GM12878 (cell line): ENCODE results near the gene ADPRHL1. TPM values are rescaled to one million over a fixed set of nuclear protein-coding genes. Genes with fewer than 3 reads are reported as not detected.

Experiments
- ATAC-seq: fragments of 200-7000 bp; cut with Tn5 transposase; 3 replicates; pipeline ENCODE4 v1.9.1; 2020; ENCODE audit warnings: mild to moderate bottlenecking, moderate library complexity
- BruUV-seq: library from RNA; stranded (reverse); fragments of 400-500 nt; replicated peaks from 2 replicates; lab custom pipeline; 2021; lab: Mats Ljungman, UMichigan
- CTCF ChIA-PET: fragments of 300-600 bp; sonication (Branson Sonifier 250); formaldehyde crosslinking; extraction: SDS; loops from one replicate; lab custom pipeline; 2021; ENCODE audit warnings: inconsistent platforms; lab: Yijun Ruan, JAX
- POLR2A ChIA-PET: fragments of 350-600 bp; formaldehyde crosslinking; extraction: SDS; loops from one replicate; lab custom pipeline; 2021; ENCODE audit warnings: inconsistent platforms; lab: Charles Lee
- RAD21 ChIA-PET: fragments of 300-600 bp; sonication (Branson Sonifier 250); formaldehyde crosslinking; loops from one replicate; lab custom pipeline; 2023; ENCODE audit warnings: antibody characterized with exemption; ENCODE audit not compliant: unreplicated experiment; lab: Charles Lee
- SMC1A ChIA-PET: fragments of 300-600 bp; sonication (Branson Sonifier 250); formaldehyde crosslinking; loops from one replicate; lab custom pipeline; 2023; ENCODE audit not compliant: unreplicated experiment, uncharacterized antibody; lab: Charles Lee
- DNase-seq: peaks from one replicate; pipeline ENCODE4 v3.0.0-alpha.2; 2011; ENCODE audit warnings: low read depth, low spot score
- FAIRE-seq: peaks from 3 replicates; lab custom pipeline; 2011; peaks lifted over from hg19 to GRCh38; lab: Jason Lieb, UNC
- H2AFZ ChIP-seq: 2 replicates; pipeline ENCODE4 v1.6.0; 2011; ENCODE audit warnings: low read depth, low read length, control low read depth; ENCODE audit not compliant: control insufficient read depth
- H3K27ac ChIP-seq: 2 replicates; pipeline ENCODE4 v1.5.1; 2011; ENCODE audit warnings: control low read depth; ENCODE audit not compliant: control insufficient read depth, insufficient read depth
- H3K27me3 ChIP-seq, 2 experiments: replicated peaks in 1 of 2; 2 replicates each; pipeline versions ENCODE4 v1.6.0 to v1.6.1; 2011; ENCODE audit warnings: low read length in 1 of 2; ENCODE audit not compliant: control insufficient read depth in 2 of 2, insufficient read depth in 2 of 2
- H3K36me3 ChIP-seq, 2 experiments: 2 replicates each; pipeline ENCODE4 v1.5.1; 2011; ENCODE audit warnings: low read length in 1 of 2; ENCODE audit not compliant: control insufficient read depth in 2 of 2, insufficient read depth in 2 of 2
- H3K4me1 ChIP-seq: 2 replicates; pipeline ENCODE4 v1.6.1; 2011; ENCODE audit warnings: mild to moderate bottlenecking, low read length, moderate library complexity, mixed read lengths; ENCODE audit not compliant: control insufficient read depth, insufficient read depth
- H3K4me2 ChIP-seq: 2 replicates; pipeline ENCODE4 v1.6.0; 2011; ENCODE audit warnings: control low read depth; ENCODE audit not compliant: control insufficient read depth, insufficient read depth
- H3K4me3 ChIP-seq: fragments of 200-600 bp; sonication (generic); 2 replicates; pipeline ENCODE4 v1.5.1; 2016
- H3K79me2 ChIP-seq: 2 replicates; pipeline ENCODE4 v1.6.0; 2011; ENCODE audit warnings: low read length; ENCODE audit not compliant: control insufficient read depth, insufficient read depth
- H3K9ac ChIP-seq: 2 replicates; pipeline ENCODE4 v1.8.0; 2011; ENCODE audit warnings: low read length, control low read depth, mixed read lengths; ENCODE audit not compliant: control insufficient read depth, insufficient read depth
- H3K9me3 ChIP-seq: replicated peaks from 3 replicates; pipeline ENCODE4 v1.5.1; 2011; ENCODE audit warnings: mild to moderate bottlenecking, low read length; ENCODE audit not compliant: control insufficient read depth, insufficient read depth
- H4K20me1 ChIP-seq: 2 replicates; pipeline ENCODE4 v1.6.0; 2011; ENCODE audit not compliant: control insufficient read depth, insufficient read depth
- BMI1 ChIP-seq: fragments of 450-650 bp; IDR thresholded peaks from 2 replicates; pipeline ENCODE4 v1.6.1; 2016; ENCODE audit warnings: mild to moderate bottlenecking, moderate library complexity, borderline replicate concordance
- CEBPZ ChIP-seq: fragments of 150-350 bp; IDR thresholded peaks from 2 replicates; pipeline ENCODE4 v1.6.1; 2016; ENCODE audit warnings: low read depth, low read length
- E4F1 ChIP-seq: fragments of 450-650 bp; IDR thresholded peaks from 2 replicates; pipeline ENCODE4 v1.6.1; 2018; ENCODE audit warnings: borderline replicate concordance, mild to moderate bottlenecking; ENCODE audit not compliant: partially characterized antibody
- KLF5 ChIP-seq: fragments of 450-650 bp; IDR thresholded peaks from 2 replicates; pipeline ENCODE4 v1.6.1; 2014; ENCODE audit warnings: mild to moderate bottlenecking; ENCODE audit not compliant: partially characterized antibody
- NKRF ChIP-seq: fragments of 450-650 bp; conservative IDR thresholded peaks from 2 replicates; pipeline ENCODE4 v1.6.1; 2017; ENCODE audit warnings: mild to moderate bottlenecking, moderate library complexity
- PBX3 ChIP-seq: IDR thresholded peaks from 2 replicates; pipeline ENCODE4 v1.6.1; 2011; ENCODE audit warnings: mild to moderate bottlenecking, low read depth, low read length, moderate library complexity; ENCODE audit not compliant: insufficient replicate concordance
- RUNX3 ChIP-seq: IDR thresholded peaks from 2 replicates; pipeline ENCODE4 v1.6.1; 2012; ENCODE audit warnings: low read length, inconsistent platforms
- SIN3A ChIP-seq: IDR thresholded peaks from 2 replicates; pipeline ENCODE4 v1.6.1; 2012; ENCODE audit warnings: low read depth, low read length, improper control_type of control experiment
- TCF7 ChIP-seq: IDR thresholded peaks from 2 replicates; pipeline ENCODE4 v1.6.1; 2014; ENCODE audit warnings: antibody characterized with exemption, borderline replicate concordance
- WGBS: methylation state at CpG from one replicate; pipeline ENCODE4 v1.1.6; 2016; ENCODE audit warnings: low lambda C conversion rate; ENCODE audit not compliant: insufficient replicate concordance, insufficient coverage; ENCODE audit errors: missing lambda C conversion rate; 5-methylcytosine and 5-hydroxymethylcytosine counted together
- in situ Hi-C: fragments of 300-500 bp; cut with MboI; formaldehyde crosslinking; loops from 9 replicates; pipeline ENCODE4 v1.14.3; 2018; ENCODE audit warnings: mixed read lengths
- intact Hi-C: fragments of 100-400 bp; cut with micrococcal nuclease; formaldehyde crosslinking; loops from one replicate; pipeline ENCODE4 v1.14.2; 2022; ENCODE audit not compliant: unreplicated experiment
- polyA plus RNA-seq, 11 experiments: library from polyadenylated mRNA; depleted of rRNA in 4 of 11; unstranded in 6 of 11; stranded (reverse) in 5 of 11; fragments of >200 nt; fragmentation: Nextera tagmentation in 4 of 11; fragmentation: Illumina TruSeq in 1 of 11; extraction: Ambion mirVana in 4 of 11; extraction: Trizol in 1 of 11; gene quantifications; 1 replicate in 1 of 11; 2 replicates in 10 of 11; pipeline versions ENCODE4 v1.2.1 to v1.2.3, GENCODE V29; 2011 to 2016; ENCODE audit warnings: inconsistent platforms in 2 of 11, missing spikeins in 2 of 11, low read depth in 1 of 11
- total RNA-seq, 4 experiments: library from RNA; depleted of rRNA in 3 of 4; stranded (reverse); fragments of >200 nt in 3 of 4; fragmentation: Illumina TruSeq in 1 of 4; extraction: Trizol in 1 of 4; gene quantifications; 2 replicates each; pipeline versions ENCODE4 v1.2.1 to v1.2.3, GENCODE V29; 2013 to 2021

ADPRHL1 gene
- total and polyA plus RNA-seq, 10 of the 15 experiments (the other 5 are each of a cell fraction or from before 2014, with no cell fraction given): 0.05 to 1.9 (median 1.0) TPM

- TF ChIP-seq PBX3 (no peak), RUNX3 (no peak), BMI1 (no peak)
Observed at GRCh38 chr13:113367020-113367560, 86.2 kb downstream of the ADPRHL1 start (continued).

- H3K36me3 ChIP-seq: no peaks in the 10 kb centered on the region
- H3K4me1 ChIP-seq: no peaks in the 10 kb centered on the region
- no peaks in the 10 kb centered on the region for H3K79me2 ChIP-seq
- 64% methylated on average over 9 of the region's 9 CpGs for WGBS
- peaks cover 0 to 5% of the 10 kb centered on the region in 2 experiments; a peak in 2 of 4 replicates for H3K27me3 ChIP-seq
- ATAC-seq: no peak; the same call in 2 of the 3 replicates
- ChIA-PET CTCF (no interaction called here), POLR2A (no interaction called here), SMC1A (no interaction called here), RAD21 (no interaction called here)
- no TSS peak for BruUV-seq
- in situ Hi-C loops: no loop called here
- intact Hi-C loops: no loop called here
- DNase-seq: no peak
- no peak overlapping the region for H3K27ac ChIP-seq
- no peaks in the 10 kb centered on the region for H3K9me3 ChIP-seq
- no peak overlapping the region for H3K9ac ChIP-seq
- FAIRE-seq: no peak
- no peaks in the 10 kb centered on the region for H4K20me1 ChIP-seq
- H3K4me3 ChIP-seq: no peak overlapping the region
- H3K4me2 ChIP-seq: no peak overlapping the region
- no peak overlapping the region for H2AFZ ChIP-seq
- no peak for TF ChIP-seq SIN3A
- TF ChIP-seq KLF5: no peak
- TF ChIP-seq E4F1: no peak
- TF ChIP-seq NKRF: no peak
- no peak for TF ChIP-seq TCF7
- TF ChIP-seq CEBPZ: no peak
Observed at GRCh38 chr13:113365971-113366588, 87.2 kb downstream of the ADPRHL1 start.
